PC-3 (cell line): Measurements from ENCODE around the gene TRAFD1.

Source experiments
- EZH2 ChIP-seq: fragments of 300-600 bp; sonication (generic); IDR thresholded peaks from one replicate; pipeline ENCODE4 v1.6.1; 2017; ENCODE audit warnings: antibody characterized with exemption, mild to moderate bottlenecking, low read length; ENCODE audit not compliant: unreplicated experiment
- TF ChIP-seq, protein P1 (sequence below): fragments of 300-600 bp; sonication (generic); conservative IDR thresholded peaks from 2 replicates; pipeline ENCODE4 v1.5.1; 2017; ENCODE audit warnings: antibody characterized with exemption, low read depth, mild to moderate bottlenecking, low read length

DNA sequence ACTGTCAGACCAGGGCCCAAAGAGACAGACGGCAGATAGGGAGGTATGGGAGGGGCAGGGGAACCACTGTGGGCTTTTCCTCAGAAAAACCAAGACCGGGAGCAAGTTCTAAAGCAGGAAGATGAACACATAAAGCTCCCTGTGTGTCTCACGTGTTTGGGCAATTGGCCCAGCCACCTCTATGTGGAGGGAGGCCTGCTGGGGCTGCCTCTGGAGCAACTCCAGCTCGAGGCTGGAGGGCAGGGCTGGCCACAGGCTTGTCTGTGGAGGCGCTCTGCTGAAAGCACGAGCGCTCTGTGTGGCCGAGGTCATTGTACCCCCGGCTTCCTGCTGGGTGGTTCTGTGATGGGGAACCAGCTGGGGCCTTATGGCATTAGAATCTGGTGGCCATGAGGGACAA is 36.4 kb downstream of the TRAFD1 start:
- TF ChIP-seq, protein P1, sequence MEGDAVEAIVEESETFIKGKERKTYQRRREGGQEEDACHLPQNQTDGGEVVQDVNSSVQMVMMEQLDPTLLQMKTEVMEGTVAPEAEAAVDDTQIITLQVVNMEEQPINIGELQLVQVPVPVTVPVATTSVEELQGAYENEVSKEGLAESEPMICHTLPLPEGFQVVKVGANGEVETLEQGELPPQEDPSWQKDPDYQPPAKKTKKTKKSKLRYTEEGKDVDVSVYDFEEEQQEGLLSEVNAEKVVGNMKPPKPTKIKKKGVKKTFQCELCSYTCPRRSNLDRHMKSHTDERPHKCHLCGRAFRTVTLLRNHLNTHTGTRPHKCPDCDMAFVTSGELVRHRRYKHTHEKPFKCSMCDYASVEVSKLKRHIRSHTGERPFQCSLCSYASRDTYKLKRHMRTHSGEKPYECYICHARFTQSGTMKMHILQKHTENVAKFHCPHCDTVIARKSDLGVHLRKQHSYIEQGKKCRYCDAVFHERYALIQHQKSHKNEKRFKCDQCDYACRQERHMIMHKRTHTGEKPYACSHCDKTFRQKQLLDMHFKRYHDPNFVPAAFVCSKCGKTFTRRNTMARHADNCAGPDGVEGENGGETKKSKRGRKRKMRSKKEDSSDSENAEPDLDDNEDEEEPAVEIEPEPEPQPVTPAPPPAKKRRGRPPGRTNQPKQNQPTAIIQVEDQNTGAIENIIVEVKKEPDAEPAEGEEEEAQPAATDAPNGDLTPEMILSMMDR = no peak
- no peak for TF ChIP-seq EZH2
